Cardiac fibroblast (primary cell): ENCODE results near the gene CACNA1A.
A peak's percentile ranks its signal among the peaks of the same experiment; 100 is the strongest.

Experiments used
- DNase-seq, 2 donors: peaks; one replicate each; pipeline versions ENCODE4 v3.0.0 to v3.0.0-alpha.2; 2010; ENCODE audit warnings: low read depth in 2 of 2
- H3K4me3 ChIP-seq, 2 donors: replicated peaks in 1 of 2; 1 replicate in 1 of 2; 2 replicates in 1 of 2; pipeline ENCODE4 v1.5.1; 2011; ENCODE audit warnings: low read depth in 2 of 2, low read length in 2 of 2, mild to moderate bottlenecking in 2 of 2, moderate library complexity in 1 of 2
- TF ChIP-seq, protein P1 (sequence below): IDR thresholded peaks from one replicate; pipeline ENCODE4 v1.5.1; 2011; ENCODE audit warnings: low read depth, mild to moderate bottlenecking, low read length, inconsistent platforms

Gene CACNA1A

GRCh38 chr19:13506471-13506820 is at the start of gene CACNA1A:
TSS of gene CACNA1A (minus strand) at chr19:13506479. CDS start at chr19:13506224, 255 bp downstream.
- H3K4me3 ChIP-seq, result peak within 1 kb of the TSS; percentile 5 to 38
- peak; percentile 16 to 29 for DNase-seq
- TF ChIP-seq, protein P1, sequence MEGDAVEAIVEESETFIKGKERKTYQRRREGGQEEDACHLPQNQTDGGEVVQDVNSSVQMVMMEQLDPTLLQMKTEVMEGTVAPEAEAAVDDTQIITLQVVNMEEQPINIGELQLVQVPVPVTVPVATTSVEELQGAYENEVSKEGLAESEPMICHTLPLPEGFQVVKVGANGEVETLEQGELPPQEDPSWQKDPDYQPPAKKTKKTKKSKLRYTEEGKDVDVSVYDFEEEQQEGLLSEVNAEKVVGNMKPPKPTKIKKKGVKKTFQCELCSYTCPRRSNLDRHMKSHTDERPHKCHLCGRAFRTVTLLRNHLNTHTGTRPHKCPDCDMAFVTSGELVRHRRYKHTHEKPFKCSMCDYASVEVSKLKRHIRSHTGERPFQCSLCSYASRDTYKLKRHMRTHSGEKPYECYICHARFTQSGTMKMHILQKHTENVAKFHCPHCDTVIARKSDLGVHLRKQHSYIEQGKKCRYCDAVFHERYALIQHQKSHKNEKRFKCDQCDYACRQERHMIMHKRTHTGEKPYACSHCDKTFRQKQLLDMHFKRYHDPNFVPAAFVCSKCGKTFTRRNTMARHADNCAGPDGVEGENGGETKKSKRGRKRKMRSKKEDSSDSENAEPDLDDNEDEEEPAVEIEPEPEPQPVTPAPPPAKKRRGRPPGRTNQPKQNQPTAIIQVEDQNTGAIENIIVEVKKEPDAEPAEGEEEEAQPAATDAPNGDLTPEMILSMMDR, result no peak

GRCh38 chr19:13554506-13555240 is 48.4 kb upstream of the CACNA1A start:
- DNase-seq, result no peak
- H3K4me3 ChIP-seq, result no peak overlapping the region
- TF ChIP-seq, protein P1, result no peak

GRCh38 chr19:13553880-13554400 is 47.7 kb upstream of the CACNA1A start:
- no peak for DNase-seq
- no peak overlapping the region for H3K4me3 ChIP-seq
- TF ChIP-seq, protein P1, result no peak

GRCh38 chr19:13548131-13548530 is 41.9 kb upstream of the CACNA1A start:
- no peak for DNase-seq
- TF ChIP-seq, protein P1, result no peak
- no peak overlapping the region for H3K4me3 ChIP-seq

GRCh38 chr19:13547102-13547501 is 40.8 kb upstream of the CACNA1A start:
- H3K4me3 ChIP-seq, result no peak overlapping the region
- TF ChIP-seq, protein P1, result no peak
- DNase-seq, result no peak

- no peak for DNase-seq
- TF ChIP-seq, protein P1, result no peak
- H3K4me3 ChIP-seq, result no peak overlapping the region
These were observed 38.1 kb upstream of the CACNA1A start for GRCh38 chr19:13544423-13544822.
